HepG2 (cell line): ENCODE results near the gene HEPACAM. TPM values are rescaled to one million over a fixed set of nuclear protein-coding genes. Genes with fewer than 3 reads are reported as not detected.

Experiments used
- BCL6 ChIP-seq: IDR thresholded peaks from 2 replicates; pipeline ENCODE4 v1.6.1; 2016; ENCODE audit warnings: missing genetic modification reagents, missing compliant biosample characterization
- BRCA1 ChIP-seq: sonication (generic); formaldehyde crosslinking; IDR thresholded peaks from 2 replicates; pipeline ENCODE4 v1.4.0; 2020; ENCODE audit warnings: missing genetic modification reagents
- CREBL2 ChIP-seq: sonication (generic); formaldehyde crosslinking; IDR thresholded peaks from 2 replicates; pipeline ENCODE4 v1.8.1; 2023; ENCODE audit warnings: missing genetic modification reagents, mild to moderate bottlenecking, borderline replicate concordance
- GPN1 ChIP-seq: sonication (generic); formaldehyde crosslinking; IDR thresholded peaks from 2 replicates; pipeline ENCODE4 v1.5.1; 2020; ENCODE audit warnings: missing genetic modification reagents, borderline replicate concordance
- HMGA1 ChIP-seq: sonication (generic); formaldehyde crosslinking; conservative IDR thresholded peaks from 2 replicates; pipeline ENCODE4 v1.4.0; 2020; ENCODE audit warnings: missing genetic modification reagents
- HNRNPLL ChIP-seq: fragments of 200-400 bp; formaldehyde crosslinking; IDR thresholded peaks from 2 replicates; pipeline ENCODE4 v1.6.1; 2017; ENCODE audit warnings: mild to moderate bottlenecking, low read depth, low read length; ENCODE audit not compliant: poor library complexity, severe bottlenecking
- HOXA3 ChIP-seq: sonication (generic); formaldehyde crosslinking; IDR thresholded peaks from 2 replicates; pipeline ENCODE4 v1.5.0; 2020; ENCODE audit warnings: missing genetic modification reagents
- IKZF1 ChIP-seq: fragments of 450-650 bp; IDR thresholded peaks from 2 replicates; pipeline ENCODE4 v1.7.1; 2016
- KDM3A ChIP-seq: IDR thresholded peaks from 2 replicates; pipeline ENCODE4 v1.6.1; 2018; ENCODE audit warnings: low read depth, missing compliant biosample characterization
- MED13 ChIP-seq: sonication (generic); formaldehyde crosslinking; IDR thresholded peaks from 2 replicates; pipeline ENCODE4 v1.5.0; 2020; ENCODE audit warnings: missing genetic modification reagents
- NONO ChIP-seq, 2 experiments: fragments of 450-650 bp in 1 of 2; sonication (generic) in 1 of 2; formaldehyde crosslinking in 1 of 2; IDR thresholded peaks in 1 of 2; conservative IDR thresholded peaks in 1 of 2; 2 replicates each; pipeline versions ENCODE4 v1.6.1 to v1.8.0; 2017 to 2022; ENCODE audit warnings: mild to moderate bottlenecking in 1 of 2, missing genetic modification reagents in 1 of 2, moderate library complexity in 1 of 2
- TOE1 ChIP-seq: sonication (generic); formaldehyde crosslinking; IDR thresholded peaks from 2 replicates; pipeline ENCODE4 v1.4.0; 2020; ENCODE audit warnings: mild to moderate bottlenecking, missing genetic modification reagents
- ZBTB2 ChIP-seq: sonication (generic); formaldehyde crosslinking; IDR thresholded peaks from 2 replicates; pipeline ENCODE4 v1.8.0; 2022; ENCODE audit warnings: low read depth, missing genetic modification reagents
- ZNF101 ChIP-seq: sonication (generic); formaldehyde crosslinking; IDR thresholded peaks from 2 replicates; pipeline ENCODE4 v1.4.0; 2020; ENCODE audit warnings: mild to moderate bottlenecking, low read depth, missing genetic modification reagents, borderline replicate concordance
- ZNF383 ChIP-seq: sonication (generic); formaldehyde crosslinking; IDR thresholded peaks from 2 replicates; pipeline ENCODE4 v1.4.0; 2020; ENCODE audit warnings: missing genetic modification reagents, mild to moderate bottlenecking, borderline replicate concordance
- polyA plus RNA-seq, 8 experiments: library from polyadenylated mRNA; depleted of rRNA in 3 of 8; stranded (reverse) in 7 of 8; unstranded in 1 of 8; fragments of >200 nt; fragmentation: Illumina TruSeq in 4 of 8; extraction: Trizol in 4 of 8; gene quantifications; 2 replicates each; pipeline versions ENCODE4 v1.2.1 to v1.2.3, GENCODE V29; 2011 to 2016; ENCODE audit warnings: low read depth in 4 of 8, missing spikeins in 1 of 8, mixed read lengths in 1 of 8; ENCODE audit not compliant: insufficient read depth in 1 of 8
- total RNA-seq, 5 experiments: library from RNA; depleted of rRNA; stranded (reverse); fragments of >200 nt; fragmentation: Illumina TruSeq; extraction: Trizol; gene quantifications; 2 replicates each; pipeline ENCODE4 v1.2.3, GENCODE V29; 2016; ENCODE audit warnings: low read depth in 1 of 5
- TF ChIP-seq, protein P1 (sequence below): sonication (generic); formaldehyde crosslinking; IDR thresholded peaks from 2 replicates; pipeline ENCODE4 v1.4.0; 2020; ENCODE audit warnings: mild to moderate bottlenecking, missing genetic modification reagents, borderline replicate concordance
- TF ChIP-seq, protein P2 (sequence below): fragments of 450-650 bp; IDR thresholded peaks from 2 replicates; pipeline ENCODE4 v1.6.1; 2017; ENCODE audit warnings: mild to moderate bottlenecking
- TF ChIP-seq, protein P3 (sequence below): sonication (generic); formaldehyde crosslinking; IDR thresholded peaks from 2 replicates; pipeline ENCODE4 v1.4.0; 2020; ENCODE audit warnings: missing genetic modification reagents

The HEPACAM gene
- total and polyA plus RNA-seq, 2 of the 13 experiments (the other 11 are each of a cell fraction or from before 2014, with no cell fraction given): 66.9 to 121 TPM

GRCh38 chr11:124882339-124883071 is 53.3 kb downstream of the HEPACAM start (continued):
- TF ChIP-seq, protein P1, sequence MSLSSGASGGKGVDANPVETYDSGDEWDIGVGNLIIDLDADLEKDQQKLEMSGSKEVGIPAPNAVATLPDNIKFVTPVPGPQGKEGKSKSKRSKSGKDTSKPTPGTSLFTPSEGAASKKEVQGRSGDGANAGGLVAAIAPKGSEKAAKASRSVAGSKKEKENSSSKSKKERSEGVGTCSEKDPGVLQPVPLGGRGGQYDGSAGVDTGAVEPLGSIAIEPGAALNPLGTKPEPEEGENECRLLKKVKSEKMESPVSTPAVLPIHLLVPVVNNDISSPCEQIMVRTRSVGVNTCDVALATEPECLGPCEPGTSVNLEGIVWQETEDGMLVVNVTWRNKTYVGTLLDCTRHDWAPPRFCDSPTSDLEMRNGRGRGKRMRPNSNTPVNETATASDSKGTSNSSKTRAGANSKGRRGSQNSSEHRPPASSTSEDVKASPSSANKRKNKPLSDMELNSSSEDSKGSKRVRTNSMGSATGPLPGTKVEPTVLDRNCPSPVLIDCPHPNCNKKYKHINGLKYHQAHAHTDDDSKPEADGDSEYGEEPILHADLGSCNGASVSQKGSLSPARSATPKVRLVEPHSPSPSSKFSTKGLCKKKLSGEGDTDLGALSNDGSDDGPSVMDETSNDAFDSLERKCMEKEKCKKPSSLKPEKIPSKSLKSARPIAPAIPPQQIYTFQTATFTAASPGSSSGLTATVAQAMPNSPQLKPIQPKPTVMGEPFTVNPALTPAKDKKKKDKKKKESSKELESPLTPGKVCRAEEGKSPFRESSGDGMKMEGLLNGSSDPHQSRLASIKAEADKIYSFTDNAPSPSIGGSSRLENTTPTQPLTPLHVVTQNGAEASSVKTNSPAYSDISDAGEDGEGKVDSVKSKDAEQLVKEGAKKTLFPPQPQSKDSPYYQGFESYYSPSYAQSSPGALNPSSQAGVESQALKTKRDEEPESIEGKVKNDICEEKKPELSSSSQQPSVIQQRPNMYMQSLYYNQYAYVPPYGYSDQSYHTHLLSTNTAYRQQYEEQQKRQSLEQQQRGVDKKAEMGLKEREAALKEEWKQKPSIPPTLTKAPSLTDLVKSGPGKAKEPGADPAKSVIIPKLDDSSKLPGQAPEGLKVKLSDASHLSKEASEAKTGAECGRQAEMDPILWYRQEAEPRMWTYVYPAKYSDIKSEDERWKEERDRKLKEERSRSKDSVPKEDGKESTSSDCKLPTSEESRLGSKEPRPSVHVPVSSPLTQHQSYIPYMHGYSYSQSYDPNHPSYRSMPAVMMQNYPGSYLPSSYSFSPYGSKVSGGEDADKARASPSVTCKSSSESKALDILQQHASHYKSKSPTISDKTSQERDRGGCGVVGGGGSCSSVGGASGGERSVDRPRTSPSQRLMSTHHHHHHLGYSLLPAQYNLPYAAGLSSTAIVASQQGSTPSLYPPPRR (CRISPR knock-in tag): peak; percentile 86
- TF ChIP-seq HMGA1: no peak
- no peak for TF ChIP-seq MED13 (CRISPR knock-in tag)
- TF ChIP-seq, protein P2, sequence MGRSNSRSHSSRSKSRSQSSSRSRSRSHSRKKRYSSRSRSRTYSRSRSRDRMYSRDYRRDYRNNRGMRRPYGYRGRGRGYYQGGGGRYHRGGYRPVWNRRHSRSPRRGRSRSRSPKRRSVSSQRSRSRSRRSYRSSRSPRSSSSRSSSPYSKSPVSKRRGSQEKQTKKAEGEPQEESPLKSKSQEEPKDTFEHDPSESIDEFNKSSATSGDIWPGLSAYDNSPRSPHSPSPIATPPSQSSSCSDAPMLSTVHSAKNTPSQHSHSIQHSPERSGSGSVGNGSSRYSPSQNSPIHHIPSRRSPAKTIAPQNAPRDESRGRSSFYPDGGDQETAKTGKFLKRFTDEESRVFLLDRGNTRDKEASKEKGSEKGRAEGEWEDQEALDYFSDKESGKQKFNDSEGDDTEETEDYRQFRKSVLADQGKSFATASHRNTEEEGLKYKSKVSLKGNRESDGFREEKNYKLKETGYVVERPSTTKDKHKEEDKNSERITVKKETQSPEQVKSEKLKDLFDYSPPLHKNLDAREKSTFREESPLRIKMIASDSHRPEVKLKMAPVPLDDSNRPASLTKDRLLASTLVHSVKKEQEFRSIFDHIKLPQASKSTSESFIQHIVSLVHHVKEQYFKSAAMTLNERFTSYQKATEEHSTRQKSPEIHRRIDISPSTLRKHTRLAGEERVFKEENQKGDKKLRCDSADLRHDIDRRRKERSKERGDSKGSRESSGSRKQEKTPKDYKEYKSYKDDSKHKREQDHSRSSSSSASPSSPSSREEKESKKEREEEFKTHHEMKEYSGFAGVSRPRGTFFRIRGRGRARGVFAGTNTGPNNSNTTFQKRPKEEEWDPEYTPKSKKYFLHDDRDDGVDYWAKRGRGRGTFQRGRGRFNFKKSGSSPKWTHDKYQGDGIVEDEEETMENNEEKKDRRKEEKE: no peak
- TF ChIP-seq HNRNPLL: no peak
- no peak; the same call in 1 of the 2 replicates for TF ChIP-seq HOXA3 (CRISPR knock-in tag)
- no peak for TF ChIP-seq KDM3A (CRISPR knock-in tag)
- TF ChIP-seq BCL6 (CRISPR knock-in tag): peak; percentile 81
- TF ChIP-seq BRCA1 (CRISPR knock-in tag): no peak
- TF ChIP-seq GPN1 (CRISPR knock-in tag): no peak
- TF ChIP-seq, protein P3, sequence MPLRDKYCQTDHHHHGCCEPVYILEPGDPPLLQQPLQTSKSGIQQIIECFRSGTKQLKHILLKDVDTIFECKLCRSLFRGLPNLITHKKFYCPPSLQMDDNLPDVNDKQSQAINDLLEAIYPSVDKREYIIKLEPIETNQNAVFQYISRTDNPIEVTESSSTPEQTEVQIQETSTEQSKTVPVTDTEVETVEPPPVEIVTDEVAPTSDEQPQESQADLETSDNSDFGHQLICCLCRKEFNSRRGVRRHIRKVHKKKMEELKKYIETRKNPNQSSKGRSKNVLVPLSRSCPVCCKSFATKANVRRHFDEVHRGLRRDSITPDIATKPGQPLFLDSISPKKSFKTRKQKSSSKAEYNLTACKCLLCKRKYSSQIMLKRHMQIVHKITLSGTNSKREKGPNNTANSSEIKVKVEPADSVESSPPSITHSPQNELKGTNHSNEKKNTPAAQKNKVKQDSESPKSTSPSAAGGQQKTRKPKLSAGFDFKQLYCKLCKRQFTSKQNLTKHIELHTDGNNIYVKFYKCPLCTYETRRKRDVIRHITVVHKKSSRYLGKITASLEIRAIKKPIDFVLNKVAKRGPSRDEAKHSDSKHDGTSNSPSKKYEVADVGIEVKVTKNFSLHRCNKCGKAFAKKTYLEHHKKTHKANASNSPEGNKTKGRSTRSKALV: 0 out of 2 replicates have a peak, but pooled peaks have one; percentile 33
- no peak for TF ChIP-seq NONO (IDR thresholded peaks at IDR 0.05)
- no peak for TF ChIP-seq NONO (CRISPR knock-in tag; conservative IDR thresholded peaks at IDR 0.05)
- no peak for TF ChIP-seq ZNF101 (CRISPR knock-in tag)
- TF ChIP-seq ZNF383 (CRISPR knock-in tag): no peak
- TF ChIP-seq TOE1 (CRISPR knock-in tag): no peak
- no peak for TF ChIP-seq IKZF1
- no peak for TF ChIP-seq ZBTB2
- TF ChIP-seq CREBL2 (CRISPR knock-in tag): no peak
